ENCODE data around the gene SOSTDC1. TPM values are rescaled to one million over a fixed set of nuclear protein-coding genes. Genes with fewer than 3 reads are reported as not detected.
"Not testable (repeated sequence)": the region's sequence is repeated elsewhere in the genome, so short reads cannot be mapped to it uniquely, and the experiment has no call there.

The SOSTDC1 gene
- total RNA-seq, 3 donors from 2014 or later: not detected

- peaks cover 2% of the 10 kb centered on the region for H3K27me3 Mint-ChIP-seq (ENCODE audit: low read depth)
- DNase-seq (no peak), ATAC-seq (no peak)
- no peaks in the 10 kb centered on the region for H3K36me3 Mint-ChIP-seq (ENCODE audit: insufficient read depth)
- no peaks in the 10 kb centered on the region for H3K4me1 Mint-ChIP-seq (ENCODE audit: low read depth)
- no peak overlapping the region for H3K4me3 Mint-ChIP-seq
- H3K9me3 Mint-ChIP-seq: no peaks in the 10 kb centered on the region
Measured at GRCh38 chr7:16491148-16491547, 25.6 kb upstream of the SOSTDC1 start.

- no peaks in the 10 kb centered on the region for H3K4me1 Mint-ChIP-seq (ENCODE audit: low read depth)
- DNase-seq: no peak
- H3K9me3 Mint-ChIP-seq: no peaks in the 10 kb centered on the region
- peaks cover 5% of the 10 kb centered on the region for H3K27me3 Mint-ChIP-seq (ENCODE audit: low read depth)
- no peak overlapping the region for H3K4me3 Mint-ChIP-seq
- no peaks in the 10 kb centered on the region for H3K36me3 Mint-ChIP-seq (ENCODE audit: insufficient read depth)
- ATAC-seq: no peak
Measured at GRCh38 chr7:16484453-16485158, 19.1 kb upstream of the SOSTDC1 start.

GRCh38 chr7:16479591-16479990, 14.1 kb upstream of the SOSTDC1 start:
- H3K27me3 Mint-ChIP-seq (ENCODE audit: low read depth): peaks cover 6% of the 10 kb centered on the region

GRCh38 chr7:16479161-16479560, 13.6 kb upstream of the SOSTDC1 start:
- H3K36me3 Mint-ChIP-seq (ENCODE audit: insufficient read depth): no peaks in the 10 kb centered on the region

More at GRCh38 chr7:16479591-16479990, 14.1 kb upstream of the SOSTDC1 start:
- no peak for DNase-seq
- Mint-ChIP-seq H3K9me3 (no peaks in the 10 kb centered on the region), H3K36me3 (ENCODE audit: insufficient read depth) (no peaks in the 10 kb centered on the region), H3K4me1 (ENCODE audit: low read depth) (no peaks in the 10 kb centered on the region), H3K4me3 (no peak overlapping the region)
- ATAC-seq: no peak

GRCh38 chr7:16471933-16472332, 6.4 kb upstream of the SOSTDC1 start:
- no peak for ATAC-seq
- no peaks in the 10 kb centered on the region for H3K9me3 Mint-ChIP-seq

More at GRCh38 chr7:16479161-16479560, 13.6 kb upstream of the SOSTDC1 start:
- peaks cover 7% of the 10 kb centered on the region for H3K27me3 Mint-ChIP-seq (ENCODE audit: low read depth)
- no peak for ATAC-seq
- H3K9me3 Mint-ChIP-seq: no peaks in the 10 kb centered on the region
- no peak overlapping the region for H3K4me3 Mint-ChIP-seq
- H3K4me1 Mint-ChIP-seq (ENCODE audit: low read depth): no peaks in the 10 kb centered on the region
- DNase-seq: no peak

GRCh38 chr7:16463949-16464715, 1.4 kb downstream of the SOSTDC1 start:
- Mint-ChIP-seq H3K27me3 (ENCODE audit: low read depth) (peaks cover 9% of the 10 kb centered on the region), H3K36me3 (ENCODE audit: insufficient read depth) (no peaks in the 10 kb centered on the region), H3K4me1 (ENCODE audit: low read depth) (no peaks in the 10 kb centered on the region), H3K9me3 (no peaks in the 10 kb centered on the region), H3K4me3 (no peak overlapping the region)
- ATAC-seq (no peak), DNase-seq (no peak)

More at GRCh38 chr7:16471933-16472332, 6.4 kb upstream of the SOSTDC1 start:
- no peak overlapping the region for H3K4me3 Mint-ChIP-seq
- no peaks in the 10 kb centered on the region for H3K36me3 Mint-ChIP-seq (ENCODE audit: insufficient read depth)
- no peaks in the 10 kb centered on the region for H3K4me1 Mint-ChIP-seq (ENCODE audit: low read depth)
- H3K27me3 Mint-ChIP-seq (ENCODE audit: low read depth): peaks cover 7% of the 10 kb centered on the region
- DNase-seq: no peak

GRCh38 chr7:16463520-16463919, 2.0 kb downstream of the SOSTDC1 start:
- H3K36me3 Mint-ChIP-seq (ENCODE audit: insufficient read depth): no peaks in the 10 kb centered on the region
- no peaks in the 10 kb centered on the region for H3K9me3 Mint-ChIP-seq
- no peak overlapping the region for H3K4me3 Mint-ChIP-seq
- no peaks in the 10 kb centered on the region for H3K4me1 Mint-ChIP-seq (ENCODE audit: low read depth)
- H3K27me3 Mint-ChIP-seq (ENCODE audit: low read depth): peaks cover 9% of the 10 kb centered on the region
- DNase-seq: no peak
- ATAC-seq: no peak

GRCh38 chr7:16462431-16462889, 3.1 kb downstream of the SOSTDC1 start:
- DNase-seq (no peak), ATAC-seq (no peak)
- H3K36me3 Mint-ChIP-seq (ENCODE audit: insufficient read depth): no peaks in the 10 kb centered on the region
- no peak overlapping the region for H3K4me3 Mint-ChIP-seq
- peaks cover 7% of the 10 kb centered on the region for H3K27me3 Mint-ChIP-seq (ENCODE audit: low read depth)
- no peaks in the 10 kb centered on the region for H3K9me3 Mint-ChIP-seq
- no peaks in the 10 kb centered on the region for H3K4me1 Mint-ChIP-seq (ENCODE audit: low read depth)

GRCh38 chr7:16460789-16461493, 4.6 kb downstream of the SOSTDC1 start:
- no peaks in the 10 kb centered on the region for H3K36me3 Mint-ChIP-seq (ENCODE audit: insufficient read depth)
- H3K4me1 Mint-ChIP-seq (ENCODE audit: low read depth): no peaks in the 10 kb centered on the region
- peaks cover 6% of the 10 kb centered on the region for H3K9me3 Mint-ChIP-seq
- peaks cover 7% of the 10 kb centered on the region for H3K27me3 Mint-ChIP-seq (ENCODE audit: low read depth)
- DNase-seq (no peak), ATAC-seq (no peak)
- H3K4me3 Mint-ChIP-seq: no peak overlapping the region

- not testable (repeated sequence) for H3K9me3 Mint-ChIP-seq; ATAC-seq; DNase-seq; H3K4me3 Mint-ChIP-seq; H3K27me3 Mint-ChIP-seq (ENCODE audit: low read depth); H3K36me3 Mint-ChIP-seq (ENCODE audit: insufficient read depth); H3K4me1 Mint-ChIP-seq (ENCODE audit: low read depth)
Measured at GRCh38 chr7:16456303-16456702, 9.2 kb downstream of the SOSTDC1 start.

GRCh38 chr7:16455591-16455990, 9.9 kb downstream of the SOSTDC1 start:
- Mint-ChIP-seq H3K4me1 (ENCODE audit: low read depth) (peaks cover 2% of the 10 kb centered on the region), H3K9me3 (peaks cover 6% of the 10 kb centered on the region), H3K27me3 (ENCODE audit: low read depth) (no peaks in the 10 kb centered on the region), H3K36me3 (ENCODE audit: insufficient read depth) (no peaks in the 10 kb centered on the region), H3K4me3 (no peak overlapping the region)
- ATAC-seq (no peak), DNase-seq (no peak)

GRCh38 chr7:16450366-16450765, 15.2 kb downstream of the SOSTDC1 start:
- Mint-ChIP-seq H3K36me3 (ENCODE audit: insufficient read depth) (no peaks in the 10 kb centered on the region), H3K27me3 (ENCODE audit: low read depth) (no peaks in the 10 kb centered on the region), H3K4me1 (ENCODE audit: low read depth) (peaks cover under 1% of the 10 kb centered on the region), H3K9me3 (no peaks in the 10 kb centered on the region), H3K4me3 (no peak overlapping the region)
- no peak for ATAC-seq
- no peak for DNase-seq

- no peaks in the 10 kb centered on the region for H3K27me3 Mint-ChIP-seq (ENCODE audit: low read depth)
- no peaks in the 10 kb centered on the region for H3K9me3 Mint-ChIP-seq
- no peak for DNase-seq
- no peak for ATAC-seq
- no peaks in the 10 kb centered on the region for H3K4me1 Mint-ChIP-seq (ENCODE audit: low read depth)
- no peaks in the 10 kb centered on the region for H3K36me3 Mint-ChIP-seq (ENCODE audit: insufficient read depth)
- no peak overlapping the region for H3K4me3 Mint-ChIP-seq
Measured at GRCh38 chr7:16447876-16448275, 17.7 kb downstream of the SOSTDC1 start.

- H3K36me3 Mint-ChIP-seq (ENCODE audit: insufficient read depth): no peaks in the 10 kb centered on the region
- no peak overlapping the region for H3K4me3 Mint-ChIP-seq
- H3K9me3 Mint-ChIP-seq: no peaks in the 10 kb centered on the region
- no peaks in the 10 kb centered on the region for H3K27me3 Mint-ChIP-seq (ENCODE audit: low read depth)
- DNase-seq (no peak), ATAC-seq (no peak)
- no peaks in the 10 kb centered on the region for H3K4me1 Mint-ChIP-seq (ENCODE audit: low read depth)
Measured at GRCh38 chr7:16446508-16446907, 19.0 kb downstream of the SOSTDC1 start.

Measured in activated T-cell treated with anti-CD3 and anti-CD28 coated beads, Interleukin-2, amount 50 U/mL, for 4 hours (primary cell).